Occipital lobe (tissue), 2 donors: Measurements from ENCODE around the gene OSM. TPM values are rescaled to one million over a fixed set of nuclear protein-coding genes. Genes with fewer than 3 reads are reported as not detected.

ENCODE experiments used
- DNase-seq: peaks from one replicate; lab custom pipeline; 2025; lab: John Stamatoyannopoulos, UW
- total RNA-seq: library from RNA; depleted of rRNA; stranded (reverse); fragments of >200 nt; gene quantifications from one replicate; pipeline ENCODE4 v1.2.3, GENCODE V29; 2014

OSM gene
- total RNA-seq, 1 donor from 2014 or later = 0.31 TPM

GRCh38 chr22:30285176-30285845 lies 18.7 kb upstream of the OSM start:
- DNase-seq = no peak

GRCh38 chr22:30284666-30285065 lies 18.0 kb upstream of the OSM start:
- no peak for DNase-seq

- no peak for DNase-seq
Observed at GRCh38 chr22:30284172-30284571, 17.5 kb upstream of the OSM start.

- no peak for DNase-seq
Observed at GRCh38 chr22:30283342-30283741, 16.7 kb upstream of the OSM start.

- no peak for DNase-seq
Observed at GRCh38 chr22:30282616-30283046, 16.0 kb upstream of the OSM start.

GRCh38 chr22:30280505-30280904 lies 13.9 kb upstream of the OSM start:
- DNase-seq = no peak

GRCh38 chr22:30279932-30280331 lies 13.3 kb upstream of the OSM start:
- DNase-seq = no peak

- no peak for DNase-seq
Observed at GRCh38 chr22:30279046-30279788, 12.6 kb upstream of the OSM start.

- no peak for DNase-seq
Observed at GRCh38 chr22:30277547-30278344, 11.1 kb upstream of the OSM start.

GRCh38 chr22:30276039-30276438 lies 9.4 kb upstream of the OSM start:
- DNase-seq = no peak

GRCh38 chr22:30275625-30276024 lies 9.0 kb upstream of the OSM start:
- no peak for DNase-seq

GRCh38 chr22:30274437-30274812 lies 7.8 kb upstream of the OSM start:
- no peak for DNase-seq

GRCh38 chr22:30273711-30274436 lies 7.2 kb upstream of the OSM start:
- no peak for DNase-seq

- no peak for DNase-seq
Observed at GRCh38 chr22:30272781-30273601, 6.3 kb upstream of the OSM start.

- DNase-seq = no peak
Observed at GRCh38 chr22:30270832-30271231, 4.2 kb upstream of the OSM start.

GRCh38 chr22:30268331-30268730 lies 1.7 kb upstream of the OSM start:
- no peak for DNase-seq

- no peak for DNase-seq
Observed at GRCh38 chr22:30267382-30268302, 991 bp upstream of the OSM start.

- DNase-seq = no peak
Observed at GRCh38 chr22:30265823-30266444, 717 bp downstream of the OSM start.

GRCh38 chr22:30265131-30265720 lies 1.4 kb downstream of the OSM start:
- DNase-seq = no peak
